ENCODE data around the gene SYNPO.

DNA sequence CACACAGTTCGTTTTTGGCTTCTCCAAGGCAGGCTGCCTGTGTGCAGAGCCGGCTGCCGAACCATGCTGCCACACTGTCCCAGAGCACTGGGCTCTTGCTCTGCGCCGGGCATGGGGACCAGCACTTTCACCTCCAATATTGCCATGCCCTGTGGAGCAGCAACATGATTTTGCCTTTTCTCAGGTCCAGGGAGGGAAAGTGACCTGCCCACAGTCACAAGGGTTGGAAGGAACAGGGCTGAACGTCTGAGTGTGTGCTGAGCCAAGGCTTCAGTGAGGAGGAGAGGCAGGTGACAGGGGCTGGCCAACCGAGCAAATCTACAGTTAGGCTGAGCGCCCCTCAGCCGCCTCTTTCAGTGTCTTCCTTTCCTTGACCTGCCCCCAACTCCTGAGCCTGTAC is 34.0 kb upstream of the SYNPO start:
- TF ChIP-seq, protein P1, sequence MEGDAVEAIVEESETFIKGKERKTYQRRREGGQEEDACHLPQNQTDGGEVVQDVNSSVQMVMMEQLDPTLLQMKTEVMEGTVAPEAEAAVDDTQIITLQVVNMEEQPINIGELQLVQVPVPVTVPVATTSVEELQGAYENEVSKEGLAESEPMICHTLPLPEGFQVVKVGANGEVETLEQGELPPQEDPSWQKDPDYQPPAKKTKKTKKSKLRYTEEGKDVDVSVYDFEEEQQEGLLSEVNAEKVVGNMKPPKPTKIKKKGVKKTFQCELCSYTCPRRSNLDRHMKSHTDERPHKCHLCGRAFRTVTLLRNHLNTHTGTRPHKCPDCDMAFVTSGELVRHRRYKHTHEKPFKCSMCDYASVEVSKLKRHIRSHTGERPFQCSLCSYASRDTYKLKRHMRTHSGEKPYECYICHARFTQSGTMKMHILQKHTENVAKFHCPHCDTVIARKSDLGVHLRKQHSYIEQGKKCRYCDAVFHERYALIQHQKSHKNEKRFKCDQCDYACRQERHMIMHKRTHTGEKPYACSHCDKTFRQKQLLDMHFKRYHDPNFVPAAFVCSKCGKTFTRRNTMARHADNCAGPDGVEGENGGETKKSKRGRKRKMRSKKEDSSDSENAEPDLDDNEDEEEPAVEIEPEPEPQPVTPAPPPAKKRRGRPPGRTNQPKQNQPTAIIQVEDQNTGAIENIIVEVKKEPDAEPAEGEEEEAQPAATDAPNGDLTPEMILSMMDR (IDR thresholded peaks at IDR 0.05; ENCODE audit: low read length): no peak
- TF ChIP-seq EZH2 (optimal IDR thresholded peaks at IDR 0.05; ENCODE audit: low read depth, low read length) (no peak), EZH2phosphoT487 (IDR thresholded peaks at IDR 0.05; ENCODE audit: low read length) (no peak)
